Stimulated activated effector memory CD8-positive, alpha-beta T cell treated with anti-CD3 and anti-CD28 coated beads, Interleukin-12 subunit alpha, Interleukin-12 subunit beta, amount 100 ng/mL, for 72 hours (primary cell): ENCODE data around the gene SUCLG1.
"Not testable (repeated sequence)": the region's sequence is repeated elsewhere in the genome, so short reads cannot be mapped to it uniquely, and the experiment has no call there.

Experiments
- ATAC-seq: fragments of 150-1000 bp; cut with Tn5 transposase; 2 replicates; pipeline ENCODE4 v1.10.0; 2021
- DNase-seq, 2 donors: peaks; one replicate each; pipeline ENCODE4 v3.0.0; 2021 to 2022; ENCODE audit warnings: low spot score in 2 of 2
- H3K27ac Mint-ChIP-seq: one replicate; pipeline ENCODE4 v1.8.0; 2022; ENCODE audit warnings: mild to moderate bottlenecking, mixed read lengths
- H3K36me3 Mint-ChIP-seq: one replicate; pipeline ENCODE4 v1.8.0; 2022; ENCODE audit warnings: mild to moderate bottlenecking, mixed read lengths
- H3K4me1 Mint-ChIP-seq: one replicate; pipeline ENCODE4 v1.8.0; 2022; ENCODE audit warnings: mixed read lengths
- H3K4me3 Mint-ChIP-seq: one replicate; pipeline ENCODE4 v1.8.0; 2022; ENCODE audit warnings: mild to moderate bottlenecking, mixed read lengths
- H3K9me3 Mint-ChIP-seq: one replicate; pipeline ENCODE4 v1.8.0; 2022; ENCODE audit warnings: mixed read lengths

SUCLG1 gene

GRCh38 chr2:84478867-84479266 is 19.8 kb upstream of the SUCLG1 start:
- H3K27ac Mint-ChIP-seq, result no peak overlapping the region
- ATAC-seq (no peak), DNase-seq (no peak)
- H3K9me3 Mint-ChIP-seq, result peaks cover 8% of the 10 kb centered on the region
- H3K4me3 Mint-ChIP-seq, result no peak overlapping the region
- H3K36me3 Mint-ChIP-seq, result no peaks in the 10 kb centered on the region
- H3K4me1 Mint-ChIP-seq, result peaks cover 11% of the 10 kb centered on the region

GRCh38 chr2:84477886-84478285 is 18.8 kb upstream of the SUCLG1 start:
- H3K36me3 Mint-ChIP-seq, result no peaks in the 10 kb centered on the region
- no peak for ATAC-seq

GRCh38 chr2:84474176-84474575 is 15.1 kb upstream of the SUCLG1 start:
- Mint-ChIP-seq H3K27ac (no peak overlapping the region), H3K9me3 (peaks cover 11% of the 10 kb centered on the region), H3K4me1 (no peaks in the 10 kb centered on the region), H3K36me3 (no peaks in the 10 kb centered on the region), H3K4me3 (no peak overlapping the region)
- ATAC-seq, result no peak
- DNase-seq, result no peak

More at GRCh38 chr2:84477886-84478285, 18.8 kb upstream of the SUCLG1 start:
- DNase-seq, result no peak
- no peak overlapping the region for H3K4me3 Mint-ChIP-seq
- H3K9me3 Mint-ChIP-seq, result peaks cover 8% of the 10 kb centered on the region
- H3K4me1 Mint-ChIP-seq, result peaks cover 11% of the 10 kb centered on the region
- no peak overlapping the region for H3K27ac Mint-ChIP-seq

- no peak for ATAC-seq
- H3K36me3 Mint-ChIP-seq, result no peaks in the 10 kb centered on the region
- peaks cover 11% of the 10 kb centered on the region for H3K9me3 Mint-ChIP-seq
- H3K4me1 Mint-ChIP-seq, result no peaks in the 10 kb centered on the region
- H3K4me3 Mint-ChIP-seq, result no peak overlapping the region
- DNase-seq, result no peak
- no peak overlapping the region for H3K27ac Mint-ChIP-seq
Measured at GRCh38 chr2:84472856-84473565, 13.9 kb upstream of the SUCLG1 start.

- not testable (repeated sequence) for H3K36me3 Mint-ChIP-seq, H3K9me3 Mint-ChIP-seq, H3K27ac Mint-ChIP-seq, H3K4me1 Mint-ChIP-seq, DNase-seq, H3K4me3 Mint-ChIP-seq, ATAC-seq
Measured at GRCh38 chr2:84472423-84472822, 13.3 kb upstream of the SUCLG1 start.

- H3K27ac Mint-ChIP-seq, result no peak overlapping the region
- no peaks in the 10 kb centered on the region for H3K4me1 Mint-ChIP-seq
- DNase-seq (no peak), ATAC-seq (no peak)
- H3K4me3 Mint-ChIP-seq, result no peak overlapping the region
- peaks cover 2% of the 10 kb centered on the region for H3K9me3 Mint-ChIP-seq
- H3K36me3 Mint-ChIP-seq, result no peaks in the 10 kb centered on the region
Measured at GRCh38 chr2:84467389-84467788, 8.3 kb upstream of the SUCLG1 start.

- Mint-ChIP-seq H3K9me3 (no peaks in the 10 kb centered on the region), H3K4me1 (peaks cover 30% of the 10 kb centered on the region), H3K27ac (no peak overlapping the region), H3K4me3 (no peak overlapping the region), H3K36me3 (no peaks in the 10 kb centered on the region)
- no peak for DNase-seq
- no peak for ATAC-seq
Measured at GRCh38 chr2:84461310-84461709, 2.2 kb upstream of the SUCLG1 start.

GRCh38 chr2:84460670-84461069 is 1.6 kb upstream of the SUCLG1 start:
- no peaks in the 10 kb centered on the region for H3K9me3 Mint-ChIP-seq

GRCh38 chr2:84459944-84460429 is 907 bp upstream of the SUCLG1 start:
- Mint-ChIP-seq H3K4me1 (peaks cover 32% of the 10 kb centered on the region), H3K4me3 (peak overlapping the region; percentile 96), H3K27ac (peak overlapping the region; percentile 99), H3K36me3 (no peaks in the 10 kb centered on the region), H3K9me3 (no peaks in the 10 kb centered on the region)
- DNase-seq (no peak), ATAC-seq (no peak)

More at GRCh38 chr2:84460670-84461069, 1.6 kb upstream of the SUCLG1 start:
- no peak for ATAC-seq
- H3K36me3 Mint-ChIP-seq, result no peaks in the 10 kb centered on the region
- DNase-seq, result no peak
- peaks cover 32% of the 10 kb centered on the region for H3K4me1 Mint-ChIP-seq
- no peak overlapping the region for H3K27ac Mint-ChIP-seq
- no peak overlapping the region for H3K4me3 Mint-ChIP-seq

GRCh38 chr2:84458551-84459017 is 496 bp downstream of the SUCLG1 start:
- ATAC-seq (peak; percentile 47), DNase-seq (no peak)
- peak overlapping the region; percentile 99 for H3K27ac Mint-ChIP-seq
- H3K4me1 Mint-ChIP-seq, result peaks cover 40% of the 10 kb centered on the region
- H3K36me3 Mint-ChIP-seq, result no peaks in the 10 kb centered on the region
- no peaks in the 10 kb centered on the region for H3K9me3 Mint-ChIP-seq
- peak overlapping the region; percentile 96 for H3K4me3 Mint-ChIP-seq

- DNase-seq, result no peak
- H3K36me3 Mint-ChIP-seq, result no peaks in the 10 kb centered on the region
- no peak overlapping the region for H3K27ac Mint-ChIP-seq
- no peak for ATAC-seq
- peak overlapping the region; percentile 96 for H3K4me3 Mint-ChIP-seq
- no peaks in the 10 kb centered on the region for H3K9me3 Mint-ChIP-seq
- peaks cover 45% of the 10 kb centered on the region for H3K4me1 Mint-ChIP-seq
Measured at GRCh38 chr2:84457686-84458085, 1.4 kb downstream of the SUCLG1 start.

- DNase-seq, result no peak
- Mint-ChIP-seq H3K36me3 (no peaks in the 10 kb centered on the region), H3K9me3 (no peaks in the 10 kb centered on the region), H3K4me1 (peaks cover 56% of the 10 kb centered on the region), H3K4me3 (no peak overlapping the region), H3K27ac (no peak overlapping the region)
- ATAC-seq, result no peak
Measured at GRCh38 chr2:84456156-84456555, 2.9 kb downstream of the SUCLG1 start.

GRCh38 chr2:84454581-84454980 is 4.5 kb downstream of the SUCLG1 start:
- Mint-ChIP-seq H3K27ac (no peak overlapping the region), H3K4me3 (no peak overlapping the region), H3K4me1 (peaks cover 64% of the 10 kb centered on the region), H3K36me3 (peaks cover 10% of the 10 kb centered on the region), H3K9me3 (no peaks in the 10 kb centered on the region)
- ATAC-seq (peak; percentile 12), DNase-seq (no peak)

- H3K4me3 Mint-ChIP-seq, result no peak overlapping the region
- ATAC-seq, result no peak
- peaks cover 48% of the 10 kb centered on the region for H3K4me1 Mint-ChIP-seq
- no peak for DNase-seq
- no peaks in the 10 kb centered on the region for H3K9me3 Mint-ChIP-seq
- no peak overlapping the region for H3K27ac Mint-ChIP-seq
- H3K36me3 Mint-ChIP-seq, result peaks cover 27% of the 10 kb centered on the region
Measured at GRCh38 chr2:84452624-84453023, 6.5 kb downstream of the SUCLG1 start.

GRCh38 chr2:84451579-84451978 is 7.5 kb downstream of the SUCLG1 start:
- Mint-ChIP-seq H3K4me1 (peaks cover 37% of the 10 kb centered on the region), H3K27ac (no peak overlapping the region), H3K4me3 (no peak overlapping the region), H3K36me3 (peaks cover 37% of the 10 kb centered on the region), H3K9me3 (no peaks in the 10 kb centered on the region)
- ATAC-seq, result no peak
- DNase-seq, result no peak
